ENCODE measurements around the gene UBE2R2.

The UBE2R2 gene

DNA sequence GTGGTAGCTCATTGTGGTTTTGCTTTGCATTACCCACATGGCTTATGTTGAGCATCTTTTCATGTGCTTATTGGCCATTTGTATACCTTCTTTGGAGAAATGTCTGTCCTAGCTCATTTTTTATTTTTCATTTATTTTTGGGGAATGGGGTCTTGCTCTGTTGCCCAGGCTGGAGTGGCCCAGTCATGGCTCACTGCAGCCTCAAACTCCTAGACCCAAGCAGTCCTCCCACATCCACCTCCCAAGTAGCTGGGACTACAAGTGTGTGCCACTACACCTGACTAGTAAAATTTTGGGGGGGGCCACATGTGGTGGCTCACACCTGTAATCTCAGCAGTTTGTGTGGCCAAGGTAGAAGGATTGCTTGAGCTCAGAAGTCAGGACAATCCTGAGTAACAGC lies 77.4 kb downstream of the UBE2R2 start:
- no peak overlapping the region for H2AFZ ChIP-seq (ENCODE audit: low read depth, low read length)
- no peaks in the 10 kb centered on the region for H3K27me3 ChIP-seq (ENCODE audit: insufficient read depth, low read length)
- H3K36me3 ChIP-seq (ENCODE audit: insufficient read depth, low read length): peaks cover 22% of the 10 kb centered on the region
- no peak overlapping the region for H3K4me3 ChIP-seq (ENCODE audit: low read length)
- no peaks in the 10 kb centered on the region for H3K9me3 ChIP-seq (ENCODE audit: low read length)
- no peaks in the 10 kb centered on the region for H3K4me1 ChIP-seq (ENCODE audit: insufficient read depth, low read length)

DNA sequence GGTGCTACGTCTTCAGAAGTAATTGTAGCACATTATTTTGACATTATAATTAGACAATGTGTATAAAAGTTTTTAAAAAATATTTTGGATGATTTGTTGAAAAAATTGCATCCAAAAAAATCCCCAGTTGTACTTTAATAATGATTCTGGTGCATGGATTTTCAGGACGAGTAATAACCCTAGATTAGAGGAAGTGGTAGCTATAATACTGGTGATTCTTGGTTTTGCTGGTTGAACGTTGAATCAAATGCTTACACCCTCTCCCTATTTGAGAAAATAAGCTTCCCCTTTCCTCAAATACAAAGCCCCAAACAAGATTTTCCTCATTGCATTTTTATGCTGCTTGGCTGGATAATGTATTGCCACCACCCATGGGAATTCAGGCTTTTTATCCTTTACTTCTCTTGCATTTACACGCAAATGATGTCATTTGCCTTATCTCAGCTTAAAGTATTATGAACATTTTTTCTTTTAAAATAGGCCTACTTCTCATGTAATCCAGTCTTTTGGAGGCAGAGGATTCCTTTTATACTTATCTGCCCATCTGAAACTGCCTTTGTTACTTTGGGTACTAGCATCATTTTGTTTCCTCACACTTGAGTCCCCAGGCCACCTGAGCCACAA lies 86.3 kb downstream of the UBE2R2 start:
- Histone ChIP-seq H3K4me1 (ENCODE audit: insufficient read depth, low read length) (no peaks in the 10 kb centered on the region), H3K27me3 (ENCODE audit: insufficient read depth, low read length) (no peaks in the 10 kb centered on the region), H2AFZ (ENCODE audit: low read depth, low read length) (no peak overlapping the region)

DNA sequence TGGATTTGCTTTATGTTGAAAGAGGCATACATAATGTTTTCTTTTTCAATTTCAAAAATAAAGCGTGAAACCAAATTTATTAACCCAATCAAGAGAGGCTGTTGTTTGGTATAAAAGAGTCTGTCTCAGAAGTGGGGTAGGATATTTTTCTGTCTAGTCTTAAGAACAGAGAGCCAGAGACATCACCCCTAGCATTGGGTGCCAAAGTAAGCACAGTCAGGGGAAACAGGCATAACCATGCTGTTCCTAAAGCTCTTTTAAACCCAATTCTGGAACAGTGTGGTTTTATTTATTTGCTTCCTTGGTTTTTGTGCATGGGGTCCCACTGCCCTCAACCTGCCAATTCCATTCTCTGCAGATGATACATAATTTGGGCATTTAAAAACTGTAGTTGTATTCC lies 88.2 kb downstream of the UBE2R2 start:
- H3K4me3 ChIP-seq (ENCODE audit: low read length): no peak overlapping the region
- H2AFZ ChIP-seq (ENCODE audit: low read depth, low read length): no peak overlapping the region
- no peaks in the 10 kb centered on the region for H3K9me3 ChIP-seq (ENCODE audit: low read length)
- H3K27me3 ChIP-seq (ENCODE audit: insufficient read depth, low read length): no peaks in the 10 kb centered on the region
- no peaks in the 10 kb centered on the region for H3K4me1 ChIP-seq (ENCODE audit: insufficient read depth, low read length)
- H3K36me3 ChIP-seq (ENCODE audit: insufficient read depth, low read length): peaks cover 43% of the 10 kb centered on the region

More for the DNA sequence above, 86.3 kb downstream of the UBE2R2 start:
- peaks cover 49% of the 10 kb centered on the region for H3K36me3 ChIP-seq (ENCODE audit: insufficient read depth, low read length)
- no peak overlapping the region for H3K4me3 ChIP-seq (ENCODE audit: low read length)
- no peaks in the 10 kb centered on the region for H3K9me3 ChIP-seq (ENCODE audit: low read length)

DNA sequence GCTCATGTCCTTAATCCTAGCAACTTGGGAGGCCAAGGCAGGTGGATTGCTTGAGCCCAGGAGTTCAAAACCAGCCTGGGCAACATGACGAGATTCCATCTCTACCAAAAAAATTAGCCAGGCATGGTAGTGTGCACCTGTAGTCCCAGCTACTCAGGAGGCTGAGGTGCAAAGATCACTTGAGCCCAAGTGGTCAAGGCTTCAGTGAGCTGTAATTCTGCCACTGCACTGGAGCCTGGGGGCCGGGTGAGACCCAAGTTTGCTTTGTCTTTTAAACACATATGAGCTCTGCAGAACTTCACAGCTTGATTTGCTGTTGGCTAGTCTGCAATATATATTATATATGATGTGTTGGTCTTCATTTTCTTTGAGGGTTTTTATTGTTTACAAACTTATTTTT lies 89.8 kb downstream of the UBE2R2 start:
- H3K4me3 ChIP-seq (ENCODE audit: low read length): no peak overlapping the region
- peaks cover 37% of the 10 kb centered on the region for H3K36me3 ChIP-seq (ENCODE audit: insufficient read depth, low read length)
- no peaks in the 10 kb centered on the region for H3K27me3 ChIP-seq (ENCODE audit: insufficient read depth, low read length)
- no peaks in the 10 kb centered on the region for H3K4me1 ChIP-seq (ENCODE audit: insufficient read depth, low read length)
- no peak overlapping the region for H2AFZ ChIP-seq (ENCODE audit: low read depth, low read length)
- no peaks in the 10 kb centered on the region for H3K9me3 ChIP-seq (ENCODE audit: low read length)

DNA sequence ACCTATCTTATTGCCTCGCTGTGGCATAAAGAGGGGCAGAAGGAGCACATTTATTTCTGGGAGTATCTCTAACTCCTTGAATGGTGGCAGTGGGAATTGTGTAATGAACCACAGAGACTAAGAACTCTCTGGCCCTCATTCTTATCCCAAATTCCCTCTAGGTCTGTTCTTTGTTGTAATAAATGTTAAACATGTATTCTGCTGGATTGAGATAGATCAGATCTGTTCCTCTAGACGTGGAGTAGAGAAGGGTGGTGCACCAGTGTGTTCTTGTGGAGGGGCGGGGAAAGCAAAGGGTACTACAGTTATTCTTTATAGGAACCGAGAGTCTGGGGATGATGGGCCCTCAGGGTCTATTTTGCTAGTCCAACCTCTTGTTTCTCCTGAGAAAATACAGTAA lies 90.4 kb downstream of the UBE2R2 start:
- Histone ChIP-seq H3K36me3 (ENCODE audit: insufficient read depth, low read length) (peaks cover 36% of the 10 kb centered on the region), H2AFZ (ENCODE audit: low read depth, low read length) (no peak overlapping the region), H3K4me3 (ENCODE audit: low read length) (no peak overlapping the region), H3K27me3 (ENCODE audit: insufficient read depth, low read length) (no peaks in the 10 kb centered on the region), H3K9me3 (ENCODE audit: low read length) (no peaks in the 10 kb centered on the region), H3K4me1 (ENCODE audit: insufficient read depth, low read length) (no peaks in the 10 kb centered on the region)

DNA sequence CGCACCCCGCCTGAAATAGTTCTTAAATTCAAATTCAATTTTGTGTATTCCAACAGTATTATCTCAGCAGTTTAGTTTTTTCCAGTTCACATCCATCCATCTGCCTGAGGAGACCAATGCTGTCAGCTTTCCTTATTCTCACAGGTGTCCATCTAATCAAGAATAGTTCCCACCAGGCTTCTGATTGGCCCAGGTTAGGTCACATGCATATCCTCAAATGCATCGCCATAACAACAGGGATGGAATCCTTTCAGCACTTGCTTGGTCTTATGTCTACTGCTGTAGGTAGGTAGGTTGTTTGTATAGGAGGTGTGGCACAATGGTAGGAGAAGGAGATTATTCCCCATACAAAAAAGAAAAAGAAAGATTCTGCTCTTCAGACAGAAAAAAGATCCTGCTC lies 91.2 kb downstream of the UBE2R2 start:
- H3K9me3 ChIP-seq (ENCODE audit: low read length): no peaks in the 10 kb centered on the region
- H3K27me3 ChIP-seq (ENCODE audit: insufficient read depth, low read length): no peaks in the 10 kb centered on the region
- peaks cover 34% of the 10 kb centered on the region for H3K36me3 ChIP-seq (ENCODE audit: insufficient read depth, low read length)
- H3K4me3 ChIP-seq (ENCODE audit: low read length): no peak overlapping the region
- no peak overlapping the region for H2AFZ ChIP-seq (ENCODE audit: low read depth, low read length)
- no peaks in the 10 kb centered on the region for H3K4me1 ChIP-seq (ENCODE audit: insufficient read depth, low read length)

DNA sequence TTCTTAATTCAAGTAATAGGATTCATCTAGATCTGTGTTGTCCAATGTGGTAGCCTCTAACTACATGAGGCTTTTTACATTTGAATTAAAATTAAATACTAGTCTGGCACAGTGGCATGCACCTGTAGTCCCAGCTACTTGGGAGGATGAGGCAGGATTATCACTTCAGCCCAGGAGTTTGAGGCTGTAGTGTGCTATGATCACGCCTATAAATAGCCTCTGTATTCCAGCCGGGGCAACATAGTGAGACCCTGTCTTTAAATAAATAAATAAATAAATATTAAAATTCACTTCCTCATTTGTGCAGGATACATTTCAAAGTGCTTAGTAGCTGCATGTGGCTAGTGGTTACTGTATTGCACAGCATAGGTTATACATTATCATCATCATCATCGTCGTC lies 91.8 kb downstream of the UBE2R2 start:
- no peaks in the 10 kb centered on the region for H3K27me3 ChIP-seq (ENCODE audit: insufficient read depth, low read length)
- H3K4me3 ChIP-seq (ENCODE audit: low read length): no peak overlapping the region
- H3K9me3 ChIP-seq (ENCODE audit: low read length): no peaks in the 10 kb centered on the region
- H3K4me1 ChIP-seq (ENCODE audit: insufficient read depth, low read length): no peaks in the 10 kb centered on the region
- peaks cover 34% of the 10 kb centered on the region for H3K36me3 ChIP-seq (ENCODE audit: insufficient read depth, low read length)
- no peak overlapping the region for H2AFZ ChIP-seq (ENCODE audit: low read depth, low read length)

DNA sequence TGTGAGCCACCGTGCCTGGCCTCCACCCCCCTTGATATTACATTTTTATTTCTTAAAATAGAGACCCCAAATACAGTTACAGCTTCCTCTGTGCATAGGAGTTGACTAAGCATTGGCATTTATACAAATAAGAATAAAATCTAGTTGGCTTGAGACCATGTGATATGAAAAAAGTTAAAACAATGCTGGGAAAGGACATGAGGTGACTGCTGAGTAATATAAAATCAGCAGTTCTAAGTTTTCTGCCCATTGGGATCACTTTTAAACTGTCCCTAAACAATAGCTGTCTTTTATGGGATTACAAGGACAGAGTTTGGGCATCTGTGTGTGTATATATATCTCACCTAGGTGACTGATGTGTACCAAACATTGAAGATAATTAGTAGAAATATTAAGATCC lies 96.6 kb downstream of the UBE2R2 start:
- Histone ChIP-seq H3K9me3 (ENCODE audit: low read length) (no peaks in the 10 kb centered on the region), H2AFZ (ENCODE audit: low read depth, low read length) (no peak overlapping the region), H3K4me3 (ENCODE audit: low read length) (no peak overlapping the region), H3K36me3 (ENCODE audit: insufficient read depth, low read length) (peaks cover 68% of the 10 kb centered on the region), H3K4me1 (ENCODE audit: insufficient read depth, low read length) (no peaks in the 10 kb centered on the region), H3K27me3 (ENCODE audit: insufficient read depth, low read length) (no peaks in the 10 kb centered on the region)

DNA sequence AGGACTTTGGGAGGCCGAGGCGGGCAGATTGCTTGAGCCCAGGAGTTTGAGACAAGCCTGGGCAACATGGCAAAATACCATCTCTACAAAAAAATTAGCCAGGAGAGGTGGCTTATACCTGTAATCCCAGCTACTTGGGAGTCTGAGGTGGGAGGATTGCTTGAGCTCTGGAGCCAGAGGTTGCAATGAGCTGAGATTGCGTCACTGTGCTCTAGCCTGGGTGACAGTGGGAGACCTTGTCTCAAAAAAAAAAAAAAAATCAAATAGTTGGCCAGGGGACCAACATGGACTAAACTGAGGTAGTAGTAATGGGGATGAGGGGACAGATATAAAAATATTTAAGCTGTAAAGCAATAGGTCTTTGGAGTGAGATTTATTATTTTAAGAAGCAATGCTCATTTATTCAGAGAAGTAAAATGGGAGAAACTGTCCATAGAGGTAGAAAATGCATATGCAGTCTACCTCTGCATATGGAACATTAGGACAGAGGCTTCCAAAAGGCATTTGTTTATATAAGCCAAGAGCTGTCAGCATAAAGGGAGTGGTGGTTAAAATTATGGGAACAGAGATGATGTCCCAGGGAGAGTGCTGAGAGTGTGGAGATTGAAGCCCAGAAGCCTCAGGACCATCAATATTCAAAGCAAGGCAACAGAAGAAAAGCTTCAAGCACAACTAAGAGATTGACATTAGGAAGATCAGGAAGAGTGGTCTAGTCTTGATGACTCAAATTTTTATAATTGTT lies 98.1 kb downstream of the UBE2R2 start:
- H3K36me3 ChIP-seq (ENCODE audit: insufficient read depth, low read length): peaks cover 80% of the 10 kb centered on the region

DNA sequence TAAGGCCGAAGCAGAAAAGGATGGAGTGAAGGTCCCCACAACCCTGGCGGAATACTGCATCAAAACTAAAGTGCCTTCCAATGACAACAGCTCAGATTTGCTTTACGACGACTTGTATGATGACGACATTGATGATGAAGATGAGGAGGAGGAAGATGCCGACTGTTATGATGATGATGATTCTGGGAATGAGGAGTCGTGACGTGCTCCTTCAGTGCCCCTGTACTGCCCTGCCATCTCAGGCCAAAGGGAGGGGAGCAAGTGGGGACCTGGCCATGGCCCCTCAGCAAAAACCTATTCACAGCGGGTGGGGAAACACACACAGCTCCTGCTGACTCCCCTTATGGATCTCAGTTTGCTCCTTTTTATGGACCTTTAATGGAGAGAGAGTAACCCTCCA lies 100.1 kb downstream of the UBE2R2 start:
- peaks cover 88% of the 10 kb centered on the region for H3K36me3 ChIP-seq (ENCODE audit: insufficient read depth, low read length)
- H3K27me3 ChIP-seq (ENCODE audit: insufficient read depth, low read length): no peaks in the 10 kb centered on the region
- no peak overlapping the region for H2AFZ ChIP-seq (ENCODE audit: low read depth, low read length)
- no peaks in the 10 kb centered on the region for H3K9me3 ChIP-seq (ENCODE audit: low read length)
- H3K4me3 ChIP-seq (ENCODE audit: low read length): no peak overlapping the region
- H3K4me1 ChIP-seq (ENCODE audit: insufficient read depth, low read length): no peaks in the 10 kb centered on the region

More for the DNA sequence above, 98.1 kb downstream of the UBE2R2 start:
- H2AFZ ChIP-seq (ENCODE audit: low read depth, low read length): no peak overlapping the region
- no peaks in the 10 kb centered on the region for H3K9me3 ChIP-seq (ENCODE audit: low read length)
- no peaks in the 10 kb centered on the region for H3K27me3 ChIP-seq (ENCODE audit: insufficient read depth, low read length)
- no peaks in the 10 kb centered on the region for H3K4me1 ChIP-seq (ENCODE audit: insufficient read depth, low read length)
- H3K4me3 ChIP-seq (ENCODE audit: low read length): no peak overlapping the region

DNA sequence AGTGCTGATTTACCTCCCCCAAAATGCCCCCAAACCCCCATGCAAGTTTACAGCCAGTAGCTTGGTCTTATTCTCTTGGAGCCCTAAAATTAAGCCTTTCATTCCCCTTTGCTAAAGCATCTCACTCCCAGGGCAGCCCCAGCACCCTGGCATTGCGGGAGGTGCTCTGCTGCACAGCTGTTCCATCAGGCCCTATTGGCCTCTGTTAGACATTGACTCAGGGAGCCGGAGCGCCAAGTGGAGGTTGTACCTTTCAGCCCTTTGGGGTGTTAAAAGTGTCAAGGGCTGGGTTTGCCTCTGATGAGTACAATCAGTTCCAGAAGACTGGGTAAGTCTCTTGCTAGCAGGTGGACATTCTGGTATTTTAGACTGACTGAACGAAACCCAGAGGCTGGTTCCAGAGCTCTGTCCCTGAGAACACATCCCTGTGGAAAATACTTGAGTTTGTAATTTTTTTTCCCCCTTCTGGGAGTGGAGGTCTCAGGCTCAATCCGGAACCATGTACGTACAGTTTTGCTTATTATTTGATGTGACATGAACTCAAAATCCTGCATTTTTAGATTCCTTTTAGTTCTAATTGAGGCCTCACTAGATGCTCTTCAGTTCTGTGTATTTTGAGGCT lies 102.4 kb downstream of the UBE2R2 start:
- Histone ChIP-seq H3K9me3 (ENCODE audit: low read length) (no peaks in the 10 kb centered on the region), H3K4me3 (ENCODE audit: low read length) (no peak overlapping the region), H3K27me3 (ENCODE audit: insufficient read depth, low read length) (no peaks in the 10 kb centered on the region), H2AFZ (ENCODE audit: low read depth, low read length) (no peak overlapping the region), H3K4me1 (ENCODE audit: insufficient read depth, low read length) (no peaks in the 10 kb centered on the region), H3K36me3 (ENCODE audit: insufficient read depth, low read length) (peaks cover 94% of the 10 kb centered on the region)

DNA sequence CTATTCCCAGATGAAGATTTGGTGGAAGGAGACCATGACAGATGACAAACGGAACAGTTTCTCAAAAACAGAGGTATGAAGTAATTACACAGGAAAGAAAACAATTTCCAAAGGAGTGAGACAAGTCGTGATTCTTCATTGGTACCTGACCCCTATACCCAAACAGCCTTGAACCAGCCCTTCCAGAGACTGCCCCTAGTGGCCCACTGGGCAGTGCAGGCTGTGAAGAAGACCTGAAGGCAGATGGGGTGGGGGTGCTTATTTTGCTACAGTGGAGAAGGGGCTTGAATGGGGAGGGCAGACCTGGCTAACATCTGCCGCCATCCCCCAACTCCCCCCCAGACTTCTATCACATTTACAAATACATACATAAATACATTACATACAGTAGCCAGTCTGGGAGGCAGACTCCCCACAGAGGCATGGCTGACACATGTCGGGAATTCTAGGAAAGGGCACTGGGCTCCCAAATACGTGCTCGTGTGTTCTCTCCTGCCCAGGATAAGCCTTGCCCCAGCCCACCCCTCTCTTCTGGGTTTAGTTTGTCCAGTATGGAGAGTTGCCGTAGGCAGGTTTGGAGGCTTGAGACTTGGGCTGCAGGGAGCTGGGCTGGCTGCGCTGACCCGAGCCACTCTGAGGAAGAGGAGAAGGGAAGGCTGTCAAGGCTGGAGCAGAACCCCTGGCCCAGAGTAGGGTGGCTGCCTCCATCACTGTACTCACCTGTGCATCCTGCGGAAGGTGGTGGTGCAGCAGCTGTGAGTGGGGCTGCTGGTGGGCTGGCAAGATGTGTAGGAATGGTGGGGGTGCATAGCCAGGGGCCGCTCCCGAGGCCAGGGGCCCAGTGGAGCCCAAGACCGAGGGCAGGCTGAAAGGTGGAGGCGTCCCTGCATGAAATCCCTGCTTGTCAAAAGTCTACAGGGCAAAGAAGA lies 105.3 kb downstream of the UBE2R2 start:
- Histone ChIP-seq H3K4me3 (ENCODE audit: low read length) (no peak overlapping the region), H3K27me3 (ENCODE audit: insufficient read depth, low read length) (no peaks in the 10 kb centered on the region), H2AFZ (ENCODE audit: low read depth, low read length) (no peak overlapping the region), H3K36me3 (ENCODE audit: insufficient read depth, low read length) (peaks cover 93% of the 10 kb centered on the region), H3K9me3 (ENCODE audit: low read length) (no peaks in the 10 kb centered on the region), H3K4me1 (ENCODE audit: insufficient read depth, low read length) (no peaks in the 10 kb centered on the region)

DNA sequence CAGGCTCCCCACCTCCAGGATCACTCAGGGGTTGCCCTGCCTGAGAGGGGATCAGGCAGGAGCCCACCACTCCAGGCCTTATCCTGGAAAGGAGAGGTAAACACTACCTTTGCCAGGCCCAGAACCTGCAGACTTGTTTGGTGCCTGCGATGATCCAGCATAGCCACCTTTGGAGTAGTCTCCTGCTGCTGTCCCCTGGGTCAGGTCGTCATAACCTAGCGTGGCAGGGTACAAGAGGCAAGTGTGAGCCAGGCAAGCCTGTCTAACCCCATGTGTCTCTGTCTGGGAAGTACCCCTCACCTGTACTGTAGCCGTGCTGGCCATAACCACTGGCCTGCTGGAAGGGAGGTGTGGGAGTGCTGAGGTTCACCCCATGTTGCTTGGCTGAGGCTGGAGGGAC lies 106.1 kb downstream of the UBE2R2 start:
- H2AFZ ChIP-seq (ENCODE audit: low read depth, low read length): no peak overlapping the region
- no peak overlapping the region for H3K4me3 ChIP-seq (ENCODE audit: low read length)
- no peaks in the 10 kb centered on the region for H3K27me3 ChIP-seq (ENCODE audit: insufficient read depth, low read length)
- H3K36me3 ChIP-seq (ENCODE audit: insufficient read depth, low read length): peaks cover 93% of the 10 kb centered on the region
- no peaks in the 10 kb centered on the region for H3K9me3 ChIP-seq (ENCODE audit: low read length)
- H3K4me1 ChIP-seq (ENCODE audit: insufficient read depth, low read length): no peaks in the 10 kb centered on the region

Data from neuron (in vitro differentiated cells).